ENCODE results near the gene KIF20B.
A peak's percentile ranks its signal among the peaks of the same experiment; 100 is the strongest.

Gene KIF20B

DNA sequence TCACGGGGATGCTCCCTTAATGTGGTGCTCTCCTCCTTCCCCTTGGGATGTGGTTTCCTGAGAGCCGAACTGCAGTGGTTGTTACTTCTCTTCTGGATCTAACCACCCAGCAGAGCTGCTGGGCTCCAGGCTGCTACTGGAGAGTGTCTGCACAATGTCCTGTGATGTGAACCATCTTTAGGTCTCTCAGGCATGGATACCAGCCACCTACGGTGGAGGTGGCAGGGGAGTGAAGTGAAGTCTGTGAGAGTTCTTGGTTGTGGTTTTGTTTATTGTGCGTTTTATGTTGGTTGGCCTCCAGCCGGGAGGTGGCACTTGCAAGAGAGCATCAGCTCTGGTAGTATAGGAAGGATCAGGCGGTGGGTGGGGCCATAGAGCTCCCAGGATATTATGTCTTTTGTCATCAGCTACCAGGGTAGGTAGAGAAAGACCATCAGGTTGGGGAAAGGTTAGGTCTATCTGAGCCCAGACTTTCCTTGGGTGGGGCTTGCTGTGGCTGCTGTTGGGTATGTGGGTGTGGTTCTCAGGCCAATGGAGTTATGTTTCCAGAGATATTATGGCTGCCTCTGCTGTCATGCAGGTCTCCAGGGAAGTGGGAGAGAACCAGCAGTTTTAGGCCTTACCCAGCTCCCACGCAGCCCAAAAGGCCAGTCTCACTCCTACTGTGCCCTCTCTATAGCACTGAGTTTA is 87.9 kb downstream of the KIF20B start:
- H3K18ac ChIP-seq (ENCODE audit: low read length), result no peak overlapping the region
- H3K79me1 ChIP-seq (ENCODE audit: low read depth, low read length), result no peaks in the 10 kb centered on the region
- H3K4me2 ChIP-seq (ENCODE audit: insufficient read depth, low read length, poor library complexity, severe bottlenecking), result no peak overlapping the region
- no peak overlapping the region for H3K9ac ChIP-seq (ENCODE audit: low read depth, low read length, poor library complexity)
- no peak overlapping the region for H3K4ac ChIP-seq (ENCODE audit: low read length)
- no peak overlapping the region for H3K27ac ChIP-seq (replicated peaks; ENCODE audit: low read length)
- no peak overlapping the region for H2BK15ac ChIP-seq (ENCODE audit: low read length)
- no peak overlapping the region for H4K8ac ChIP-seq (ENCODE audit: low read depth, low read length)
- H3K14ac ChIP-seq (ENCODE audit: low read length), result no peak overlapping the region
- no peak overlapping the region for H2AK5ac ChIP-seq (ENCODE audit: low read depth, low read length)
- peaks cover 0 to 2% of the 10 kb centered on the region in 2 donors for H3K9me3 ChIP-seq (replicated peaks in 1 of 2; ENCODE audit: control insufficient read depth in 2 of 2, insufficient read depth in 1 of 2, low read depth in 1 of 2, low read length in 2 of 2)
- no peak overlapping the region for H3K4me3 ChIP-seq (ENCODE audit: low read length in 2 of 2)
- WGBS, 2 donors (ENCODE audit: extremely low coverage in 2 of 2, insufficient read length in 2 of 2, insufficient replicate concordance in 1 of 2), result no CpG with 5 or more reads among the region's 7 CpGs
- no peak overlapping the region for H2BK12ac ChIP-seq (ENCODE audit: low read length)
- H2AFZ ChIP-seq (ENCODE audit: low read length), result no peak overlapping the region
- H2BK120ac ChIP-seq (ENCODE audit: low read depth, low read length), result no peak overlapping the region
- no peak overlapping the region for H3K23ac ChIP-seq (ENCODE audit: low read depth, low read length, poor library complexity)
- no peaks in the 10 kb centered on the region for H3K36me3 ChIP-seq (replicated peaks in 1 of 2; ENCODE audit: control insufficient read depth in 2 of 2, insufficient read depth in 2 of 2, low read length in 2 of 2)
- H4K91ac ChIP-seq (ENCODE audit: low read depth, low read length, poor library complexity), result no peak overlapping the region
- H2BK5ac ChIP-seq (ENCODE audit: low read length), result no peak overlapping the region
- H3K27me3 ChIP-seq (ENCODE audit: control insufficient read depth in 3 of 3, insufficient read depth in 3 of 3, low read depth in 1 of 3, low read length in 3 of 3), result no peaks in the 10 kb centered on the region
- peaks cover 0 to 2% of the 10 kb centered on the region in 2 donors for H3K4me1 ChIP-seq (ENCODE audit: control insufficient read depth in 2 of 2, insufficient read depth in 1 of 2, low read depth in 1 of 2, low read length in 2 of 2)
- DNase-seq (ENCODE audit: low spot score), result no peak

- Histone ChIP-seq H2AFZ (ENCODE audit: low read length) (no peak overlapping the region), H2BK15ac (ENCODE audit: low read length) (no peak overlapping the region), H4K91ac (ENCODE audit: low read depth, low read length, poor library complexity) (no peak overlapping the region), H3K27me3 (ENCODE audit: control insufficient read depth in 3 of 3, insufficient read depth in 3 of 3, low read depth in 1 of 3, low read length in 3 of 3) (no peaks in the 10 kb centered on the region), H3K14ac (ENCODE audit: low read length) (no peak overlapping the region), H2BK12ac (ENCODE audit: low read length) (no peak overlapping the region), H3K4me3 (ENCODE audit: low read length in 2 of 2) (no peak overlapping the region), H3K27ac (replicated peaks; ENCODE audit: low read length) (no peak overlapping the region), H2AK5ac (ENCODE audit: low read depth, low read length) (no peak overlapping the region), H3K36me3 (replicated peaks in 1 of 2; ENCODE audit: control insufficient read depth in 2 of 2, insufficient read depth in 2 of 2, low read length in 2 of 2) (no peaks in the 10 kb centered on the region), H3K9me3 (replicated peaks in 1 of 2; ENCODE audit: control insufficient read depth in 2 of 2, insufficient read depth in 1 of 2, low read depth in 1 of 2, low read length in 2 of 2) (peaks cover 0 to 2% of the 10 kb centered on the region in 2 donors), H2BK120ac (ENCODE audit: low read depth, low read length) (no peak overlapping the region), H3K79me1 (ENCODE audit: low read depth, low read length) (no peaks in the 10 kb centered on the region), H2BK5ac (ENCODE audit: low read length) (no peak overlapping the region), H3K23ac (ENCODE audit: low read depth, low read length, poor library complexity) (no peak overlapping the region), H3K4ac (ENCODE audit: low read length) (no peak overlapping the region), H3K4me2 (ENCODE audit: insufficient read depth, low read length, poor library complexity, severe bottlenecking) (no peak overlapping the region), H3K18ac (ENCODE audit: low read length) (no peak overlapping the region), H3K4me1 (ENCODE audit: control insufficient read depth in 2 of 2, insufficient read depth in 1 of 2, low read depth in 1 of 2, low read length in 2 of 2) (peaks cover 0 to 2% of the 10 kb centered on the region in 2 donors), H4K8ac (ENCODE audit: low read depth, low read length) (no peak overlapping the region), H3K9ac (ENCODE audit: low read depth, low read length, poor library complexity) (no peak overlapping the region)
- no peak for DNase-seq (ENCODE audit: low spot score)
- WGBS, 2 donors (ENCODE audit: extremely low coverage in 2 of 2, insufficient read length in 2 of 2, insufficient replicate concordance in 1 of 2), result no CpG with 5 or more reads among the region's 2 CpGs
Measured at GRCh38 chr10:89792187-89792586, 90.8 kb downstream of the KIF20B start.

GRCh38 chr10:89793649-89794254 is 92.4 kb downstream of the KIF20B start:
- no peak overlapping the region for H3K4ac ChIP-seq (ENCODE audit: low read length)
- no peak overlapping the region for H3K4me2 ChIP-seq (ENCODE audit: insufficient read depth, low read length, poor library complexity, severe bottlenecking)
- no peak overlapping the region for H2BK5ac ChIP-seq (ENCODE audit: low read length)
- H3K9me3 ChIP-seq (replicated peaks in 1 of 2; ENCODE audit: control insufficient read depth in 2 of 2, insufficient read depth in 1 of 2, low read depth in 1 of 2, low read length in 2 of 2), result peaks cover 0 to 2% of the 10 kb centered on the region in 2 donors
- no peak overlapping the region for H2BK120ac ChIP-seq (ENCODE audit: low read depth, low read length)
- H3K4me1 ChIP-seq (ENCODE audit: control insufficient read depth in 2 of 2, insufficient read depth in 1 of 2, low read depth in 1 of 2, low read length in 2 of 2), result peaks cover 0 to 2% of the 10 kb centered on the region in 2 donors
- H3K9ac ChIP-seq (ENCODE audit: low read depth, low read length, poor library complexity), result no peak overlapping the region
- WGBS, 2 donors (ENCODE audit: extremely low coverage in 2 of 2, insufficient read length in 2 of 2, insufficient replicate concordance in 1 of 2), result no CpG with 5 or more reads among the region's 3 CpGs
- no peak overlapping the region for H2AFZ ChIP-seq (ENCODE audit: low read length)
- no peak overlapping the region for H3K27ac ChIP-seq (replicated peaks; ENCODE audit: low read length)
- no peak overlapping the region for H2BK15ac ChIP-seq (ENCODE audit: low read length)
- no peak overlapping the region for H3K18ac ChIP-seq (ENCODE audit: low read length)
- no peak overlapping the region for H3K4me3 ChIP-seq (ENCODE audit: low read length in 2 of 2)
- DNase-seq (ENCODE audit: low spot score), result peak; percentile 65
- H4K91ac ChIP-seq (ENCODE audit: low read depth, low read length, poor library complexity), result no peak overlapping the region
- no peak overlapping the region for H3K14ac ChIP-seq (ENCODE audit: low read length)
- H3K23ac ChIP-seq (ENCODE audit: low read depth, low read length, poor library complexity), result no peak overlapping the region
- H4K8ac ChIP-seq (ENCODE audit: low read depth, low read length), result no peak overlapping the region
- H2BK12ac ChIP-seq (ENCODE audit: low read length), result no peak overlapping the region
- H3K79me1 ChIP-seq (ENCODE audit: low read depth, low read length), result no peaks in the 10 kb centered on the region
- H3K36me3 ChIP-seq (replicated peaks in 1 of 2; ENCODE audit: control insufficient read depth in 2 of 2, insufficient read depth in 2 of 2, low read length in 2 of 2), result no peaks in the 10 kb centered on the region
- H2AK5ac ChIP-seq (ENCODE audit: low read depth, low read length), result no peak overlapping the region
- H3K27me3 ChIP-seq (ENCODE audit: control insufficient read depth in 3 of 3, insufficient read depth in 3 of 3, low read depth in 1 of 3, low read length in 3 of 3), result no peaks in the 10 kb centered on the region

DNA sequence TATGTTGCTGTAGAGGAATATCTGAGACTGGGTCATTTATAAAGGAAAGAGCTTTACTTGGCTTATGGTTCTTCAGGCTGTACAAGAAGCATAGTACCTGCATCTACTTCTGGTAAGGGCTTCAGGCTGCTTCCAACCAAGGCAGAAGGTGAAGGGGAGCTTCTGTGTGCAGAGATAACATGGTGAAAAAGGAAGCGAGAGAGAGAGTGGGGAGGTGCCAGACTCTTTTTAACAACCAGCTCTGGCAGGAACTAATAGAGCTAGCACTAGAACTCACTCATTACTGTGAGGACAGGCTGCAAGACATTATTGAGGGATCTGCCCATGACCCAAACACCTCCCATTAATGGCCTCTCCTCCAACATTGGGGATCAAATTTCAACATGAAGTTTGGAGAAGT is 94.5 kb downstream of the KIF20B start:
- H3K9ac ChIP-seq (ENCODE audit: low read depth, low read length, poor library complexity), result no peak overlapping the region
- no peak overlapping the region for H3K4me2 ChIP-seq (ENCODE audit: insufficient read depth, low read length, poor library complexity, severe bottlenecking)
- H3K27me3 ChIP-seq (ENCODE audit: control insufficient read depth in 3 of 3, insufficient read depth in 3 of 3, low read depth in 1 of 3, low read length in 3 of 3), result no peaks in the 10 kb centered on the region
- H3K27ac ChIP-seq (replicated peaks; ENCODE audit: low read length), result no peak overlapping the region
- H3K4me1 ChIP-seq (ENCODE audit: control insufficient read depth in 2 of 2, insufficient read depth in 1 of 2, low read depth in 1 of 2, low read length in 2 of 2), result no peaks in the 10 kb centered on the region
- H4K8ac ChIP-seq (ENCODE audit: low read depth, low read length), result no peak overlapping the region
- no peak overlapping the region for H3K23ac ChIP-seq (ENCODE audit: low read depth, low read length, poor library complexity)
- H2BK12ac ChIP-seq (ENCODE audit: low read length), result no peak overlapping the region
- H2AK5ac ChIP-seq (ENCODE audit: low read depth, low read length), result no peak overlapping the region
- no peak overlapping the region for H2BK120ac ChIP-seq (ENCODE audit: low read depth, low read length)
- no peak overlapping the region for H3K18ac ChIP-seq (ENCODE audit: low read length)
- no peak overlapping the region for H3K4ac ChIP-seq (ENCODE audit: low read length)
- no peaks in the 10 kb centered on the region for H3K36me3 ChIP-seq (replicated peaks in 1 of 2; ENCODE audit: control insufficient read depth in 2 of 2, insufficient read depth in 2 of 2, low read length in 2 of 2)
- no peak overlapping the region for H2BK15ac ChIP-seq (ENCODE audit: low read length)
- WGBS, 2 donors (ENCODE audit: extremely low coverage in 2 of 2, insufficient read length in 2 of 2, insufficient replicate concordance in 1 of 2), result no CpG with 5 or more reads among the region's 1 CpG
- no peak overlapping the region for H2BK5ac ChIP-seq (ENCODE audit: low read length)
- DNase-seq (ENCODE audit: low spot score), result no peak
- no peak overlapping the region for H3K14ac ChIP-seq (ENCODE audit: low read length)
- no peak overlapping the region for H2AFZ ChIP-seq (ENCODE audit: low read length)
- H3K79me1 ChIP-seq (ENCODE audit: low read depth, low read length), result no peaks in the 10 kb centered on the region
- no peak overlapping the region for H4K91ac ChIP-seq (ENCODE audit: low read depth, low read length, poor library complexity)
- H3K4me3 ChIP-seq (ENCODE audit: low read length in 2 of 2), result no peak overlapping the region
- no peaks in the 10 kb centered on the region for H3K9me3 ChIP-seq (replicated peaks in 1 of 2; ENCODE audit: control insufficient read depth in 2 of 2, insufficient read depth in 1 of 2, low read depth in 1 of 2, low read length in 2 of 2)

Data from neuronal stem cell (in vitro differentiated cells).